H54 (cell line): ENCODE results near the gene TRIM37.

Experiments used
- DNase-seq: peaks from one replicate; pipeline ENCODE4 v3.0.0; 2011; ENCODE audit warnings: low spot score, mixed read lengths; ENCODE audit not compliant: insufficient read length
- FAIRE-seq: peaks from 3 replicates; lab custom pipeline; 2011; peaks lifted over from hg19 to GRCh38; lab: Jason Lieb, UNC
- POLR2A ChIP-seq: IDR thresholded peaks from 2 replicates; pipeline ENCODE4 v1.6.1; 2011; ENCODE audit warnings: low read depth, mild to moderate bottlenecking, low read length

TRIM37 gene

DNA sequence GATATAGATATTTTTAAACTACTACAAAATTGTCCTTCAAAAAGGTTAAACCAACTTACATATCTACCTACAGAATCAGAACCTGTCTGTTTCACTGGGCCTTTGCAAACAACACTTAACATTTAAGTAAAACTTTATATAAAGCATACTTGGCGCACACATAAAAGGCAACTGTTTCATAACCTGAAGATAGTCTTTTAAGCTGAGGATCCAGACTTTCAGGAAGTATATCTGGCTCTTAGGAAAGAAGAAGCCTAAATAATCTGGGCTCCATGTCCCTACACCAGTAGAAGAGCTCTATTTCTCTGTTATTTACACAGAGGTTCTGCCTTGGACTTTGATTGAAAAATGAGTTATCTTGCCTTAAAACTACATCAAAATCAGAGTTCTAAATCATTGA lies 75.9 kb downstream of the TRIM37 start:
- TF ChIP-seq POLR2A, result no peak
- DNase-seq (no peak), FAIRE-seq (no peak)

DNA sequence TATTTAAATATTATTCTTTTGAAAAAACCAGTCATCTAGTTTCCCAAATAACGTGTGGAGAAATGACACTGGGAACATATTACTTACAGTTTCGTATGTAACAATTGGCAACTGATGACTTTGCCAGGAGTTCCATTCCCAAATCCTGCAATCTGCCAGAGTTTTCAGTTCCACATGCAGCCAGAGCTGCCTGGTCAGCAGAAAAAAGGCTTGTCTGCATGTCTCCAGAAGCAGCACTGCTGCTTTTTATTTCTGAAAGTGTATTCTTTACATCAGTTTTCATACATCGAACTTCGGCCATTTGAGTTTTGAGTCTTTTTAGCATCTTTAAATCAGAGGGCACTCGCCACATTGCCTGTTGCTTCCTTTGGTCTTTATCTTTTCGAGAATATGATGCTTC lies 78.4 kb downstream of the TRIM37 start:
- no peak for FAIRE-seq
- DNase-seq, result no peak
- no peak for TF ChIP-seq POLR2A

GRCh38 chr17:59027750-59028149 lies 78.9 kb downstream of the TRIM37 start:
- no peak for TF ChIP-seq POLR2A
- no peak for DNase-seq
- no peak for FAIRE-seq

- FAIRE-seq (peak; percentile 36), DNase-seq (no peak)
- no peak for TF ChIP-seq POLR2A
Observed at GRCh38 chr17:59026176-59026939, 80.3 kb downstream of the TRIM37 start.

GRCh38 chr17:59024916-59025315 lies 81.8 kb downstream of the TRIM37 start:
- TF ChIP-seq POLR2A, result no peak
- no peak for DNase-seq
- FAIRE-seq, result peak; percentile 55

DNA sequence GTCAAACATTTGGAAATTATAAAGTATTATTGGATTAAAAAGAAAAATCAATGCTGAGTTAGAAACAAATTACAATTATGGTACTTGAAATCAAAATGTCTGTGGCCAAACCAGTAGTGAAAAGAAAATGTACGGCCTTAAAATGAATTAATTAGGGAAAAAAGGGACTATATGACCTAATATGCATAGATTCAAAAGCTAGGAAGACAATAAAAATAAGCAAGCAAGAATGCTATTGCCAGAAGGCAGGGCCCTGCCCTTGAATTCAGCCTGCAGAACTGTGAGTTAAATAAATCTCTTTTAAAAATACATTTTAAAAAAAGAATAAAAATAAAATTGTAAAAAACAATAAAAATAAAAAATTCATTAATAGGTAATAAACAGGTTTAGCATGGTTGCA lies 88.7 kb downstream of the TRIM37 start:
- no peak for TF ChIP-seq POLR2A
- no peak for DNase-seq

GRCh38 chr17:59011975-59012374 lies 94.7 kb downstream of the TRIM37 start:
- no peak for TF ChIP-seq POLR2A
- no peak for DNase-seq

More for the DNA sequence above, 88.7 kb downstream of the TRIM37 start:
- FAIRE-seq, result no peak

DNA sequence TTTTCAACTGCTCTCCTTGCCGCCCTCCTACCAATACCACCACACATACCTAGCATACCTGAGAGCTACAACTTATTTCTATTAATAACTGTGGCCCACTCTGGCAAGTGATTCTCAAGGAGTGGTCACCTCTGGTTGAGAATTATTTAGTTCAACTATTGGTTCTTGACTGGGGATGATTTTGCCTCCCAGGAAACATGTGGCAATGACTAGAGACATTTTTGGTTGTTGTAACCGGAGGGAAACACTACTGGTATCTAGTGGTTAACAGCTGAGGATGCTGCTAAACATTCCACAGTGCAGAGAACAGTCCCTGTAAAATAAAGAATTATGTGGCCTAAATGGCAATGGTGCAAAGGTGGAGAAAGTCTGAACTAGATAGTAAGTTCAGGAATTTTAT lies 96.7 kb downstream of the TRIM37 start:
- DNase-seq (no peak), FAIRE-seq (no peak)
- no peak for TF ChIP-seq POLR2A

More at GRCh38 chr17:59011975-59012374, 94.7 kb downstream of the TRIM37 start:
- peak; percentile 6 for FAIRE-seq

- FAIRE-seq, result no peak
- no peak for DNase-seq
- TF ChIP-seq POLR2A, result no peak
Observed at GRCh38 chr17:59008737-59009136, 97.9 kb downstream of the TRIM37 start.

GRCh38 chr17:59007995-59008394 lies 98.7 kb downstream of the TRIM37 start:
- FAIRE-seq (no peak), DNase-seq (no peak)
- TF ChIP-seq POLR2A, result no peak

DNA sequence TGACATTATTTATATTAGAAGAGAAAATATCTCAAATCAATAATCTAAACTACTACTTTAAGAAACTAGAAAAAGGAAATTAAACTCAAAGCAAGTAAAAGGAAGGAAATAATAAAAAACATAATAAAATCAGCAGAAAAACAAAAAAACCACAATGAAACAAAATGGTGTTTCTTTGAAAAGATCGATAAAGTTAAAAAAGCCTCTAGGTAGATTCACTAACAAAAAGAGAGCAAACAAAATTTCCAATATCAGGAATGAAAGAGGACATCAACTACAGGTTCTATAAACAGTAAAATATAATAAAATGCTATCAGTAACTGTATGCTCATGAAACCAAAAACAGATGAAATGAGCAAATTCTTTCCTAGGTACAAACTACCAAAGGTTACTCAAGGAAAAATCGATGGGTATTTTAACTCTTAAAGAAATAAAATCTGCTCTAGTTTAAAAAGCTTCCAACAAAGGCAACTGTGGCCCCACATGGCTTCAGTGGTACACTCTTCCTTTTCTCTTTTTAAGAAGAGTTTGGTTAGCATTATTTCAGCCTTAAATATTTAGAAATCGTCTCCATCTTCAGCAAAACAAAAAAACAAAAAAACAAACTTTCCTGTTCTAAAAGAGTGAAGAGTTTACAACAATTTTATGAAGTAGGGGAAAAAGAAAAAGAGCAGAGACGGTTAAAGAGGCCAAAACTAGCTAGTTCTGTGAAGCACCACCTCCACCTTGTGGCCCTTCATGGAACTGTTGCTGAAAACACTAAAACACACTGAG lies 102.2 kb downstream of the TRIM37 start:
- no peak for TF ChIP-seq POLR2A
- peak; percentile 27 for DNase-seq
- FAIRE-seq, result peak; percentile 97

GRCh38 chr17:59003860-59004259 lies 102.8 kb downstream of the TRIM37 start:
- TF ChIP-seq POLR2A, result no peak
- FAIRE-seq (no peak), DNase-seq (no peak)

GRCh38 chr17:59002848-59003247 lies 103.8 kb downstream of the TRIM37 start:
- TF ChIP-seq POLR2A, result no peak
- DNase-seq, result no peak
- peak; percentile 55 for FAIRE-seq

DNA sequence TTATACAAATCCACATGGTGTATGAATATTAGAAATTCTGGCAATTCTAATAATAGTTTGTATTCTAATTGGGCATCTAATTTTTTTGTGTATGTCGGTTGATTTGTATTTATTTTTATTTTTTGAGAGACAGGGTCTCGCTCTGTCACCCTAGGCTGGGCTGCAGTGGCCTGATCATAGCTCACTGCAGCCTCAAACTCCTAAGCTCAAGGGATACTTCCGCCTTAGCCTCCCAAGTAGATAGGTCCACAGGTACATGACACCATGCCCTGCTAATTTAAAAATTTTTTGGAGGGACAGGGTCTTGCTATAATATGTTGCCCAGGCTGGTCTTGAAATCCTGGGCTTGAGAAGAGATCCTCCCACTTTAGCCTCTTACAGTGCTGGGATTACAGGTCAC lies 104.6 kb downstream of the TRIM37 start:
- FAIRE-seq (no peak), DNase-seq (no peak)
- TF ChIP-seq POLR2A, result no peak

- TF ChIP-seq POLR2A, result no peak
- DNase-seq (no peak), FAIRE-seq (peak; percentile 75)
Observed at GRCh38 chr17:59001158-59001814, 105.4 kb downstream of the TRIM37 start.
